Gastroesophageal sphincter (tissue), 4 donors: ENCODE results near the gene RIPOR3. TPM values are rescaled to one million over a fixed set of nuclear protein-coding genes. Genes with fewer than 3 reads are reported as not detected.

Source experiments
- ATAC-seq: fragments of 150-250 bp; one replicate; pipeline ENCODE4 v1.9.1; 2016; ENCODE audit warnings: mild to moderate bottlenecking, moderate library complexity
- H3K27ac ChIP-seq, 4 donors: fragments of 200-600 bp; sonication (generic) in 3 of 4; 1 replicate in 3 of 4; 2 replicates in 1 of 4; pipeline ENCODE4 v1.5.1; 2016 to 2019
- H3K27me3 ChIP-seq: fragments of 200-600 bp; sonication (generic); one replicate; pipeline ENCODE4 v1.5.1; 2019
- H3K36me3 ChIP-seq, 2 donors: fragments of 200-600 bp; sonication (generic); one replicate each; pipeline ENCODE4 v1.5.1; 2019; ENCODE audit warnings: control low read depth in 1 of 2
- H3K4me1 ChIP-seq, 3 donors: fragments of 200-600 bp; sonication (generic); 1 replicate in 2 of 3; 2 replicates in 1 of 3; pipeline ENCODE4 v1.5.1; 2016 to 2019; ENCODE audit warnings: control low read depth in 2 of 3
- H3K4me3 ChIP-seq, 2 donors: fragments of 200-600 bp; sonication (generic); one replicate each; pipeline ENCODE4 v1.5.1; 2019; ENCODE audit warnings: mild to moderate bottlenecking in 1 of 2, moderate library complexity in 1 of 2
- H3K9me3 ChIP-seq, 3 donors: fragments of 200-600 bp; sonication (generic); one replicate each; pipeline ENCODE4 v1.5.1; 2017 to 2019; ENCODE audit warnings: control low read depth in 2 of 3
- CTCF ChIP-seq, 4 experiments: fragments of 200-600 bp in 2 of 4; fragments of 450-650 bp in 2 of 4; sonication (generic) in 1 of 4; IDR thresholded peaks; one replicate each; pipeline ENCODE4 v1.5.1; 2017 to 2019; ENCODE audit warnings: antibody characterized with exemption in 4 of 4, mild to moderate bottlenecking in 2 of 4, moderate library complexity in 2 of 4
- EP300 ChIP-seq: sonication (generic); formaldehyde crosslinking; IDR thresholded peaks from one replicate; pipeline ENCODE4 v1.6.1; 2017; ENCODE audit warnings: antibody characterized with exemption, mild to moderate bottlenecking
- POLR2A ChIP-seq, 2 donors: fragments of 450-650 bp; IDR thresholded peaks; one replicate each; pipeline ENCODE4 v1.6.1; 2017; ENCODE audit warnings: antibody characterized with exemption in 2 of 2, mild to moderate bottlenecking in 2 of 2, moderate library complexity in 1 of 2
- POLR2AphosphoS5 ChIP-seq: sonication (generic); formaldehyde crosslinking; IDR thresholded peaks from one replicate; pipeline ENCODE4 v1.6.1; 2017; ENCODE audit warnings: antibody characterized with exemption
- WGBS, 2 donors: methylation state at CpG; one replicate each; pipeline ENCODE4 v1.1.5; 2018; ENCODE audit warnings: low coverage in 1 of 2; 5-methylcytosine and 5-hydroxymethylcytosine counted together
- total RNA-seq, 4 donors: library from RNA; depleted of rRNA; stranded (reverse); fragments of >200 nt; gene quantifications; one replicate each; pipeline ENCODE4 v1.1.0, GENCODE V29; 2016

RIPOR3 gene
- total RNA-seq, 4 donors from 2014 or later, result 8.2 to 24.1 (median 12.9) TPM

GRCh38 chr20:50723672-50724071 lies 32.3 kb upstream of the RIPOR3 start:
- H3K4me1 ChIP-seq, result peaks cover 0 to 37% (median 0%) of the 10 kb centered on the region in 3 donors
- ATAC-seq, result no peak
- H3K27ac ChIP-seq, result peak overlapping the region in 2 of 4 donors; percentile 67 to 73
- H3K27me3 ChIP-seq, result no peaks in the 10 kb centered on the region
- no peaks in the 10 kb centered on the region for H3K9me3 ChIP-seq
- H3K4me3 ChIP-seq, result no peak overlapping the region
- H3K36me3 ChIP-seq, result no peaks in the 10 kb centered on the region
- 81 to 100% methylated on average over 4 to 6 of the region's 9 CpGs for WGBS, 2 donors
- no peak for TF ChIP-seq EP300
- TF ChIP-seq POLR2A (IDR thresholded peaks at IDR 0.05), result no peak
- TF ChIP-seq CTCF (IDR thresholded peaks at IDR 0.05), result no peak
- no peak for TF ChIP-seq POLR2AphosphoS5

DNA sequence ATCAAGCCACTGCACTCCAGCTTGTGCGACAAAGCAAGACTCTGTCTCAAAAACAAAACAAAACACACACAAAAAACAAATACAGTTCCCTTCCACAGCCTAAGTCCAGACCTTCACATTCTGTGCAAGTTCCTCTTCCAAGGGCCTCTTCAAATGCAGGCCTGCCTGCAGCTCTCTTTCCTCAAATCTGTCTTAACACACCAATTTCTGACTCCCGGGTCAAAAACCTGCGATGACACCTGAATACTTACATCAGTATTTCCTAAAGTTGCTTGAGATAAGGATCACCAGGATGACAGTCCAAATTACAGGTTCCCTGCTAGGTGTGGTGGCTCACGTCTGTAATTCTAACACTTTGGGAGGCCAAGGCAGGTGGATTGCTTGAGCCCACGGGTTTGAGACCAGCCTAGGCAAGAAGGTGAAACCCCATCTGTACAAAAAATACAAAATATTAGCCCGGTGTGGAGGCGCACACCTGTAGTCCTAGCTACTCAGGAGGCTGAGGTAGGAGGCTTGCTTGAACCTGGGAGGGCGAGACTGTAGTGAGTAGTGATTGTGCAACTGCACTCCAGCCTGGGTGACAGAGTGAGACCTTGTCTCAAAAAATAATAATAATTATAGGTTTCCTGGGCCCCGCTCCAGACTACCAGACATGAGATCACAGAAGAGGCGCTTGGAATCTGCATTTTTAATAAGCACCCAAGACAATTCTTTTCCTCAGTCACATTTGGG lies 31.2 kb upstream of the RIPOR3 start:
- ATAC-seq, result no peak
- Histone ChIP-seq H3K9me3 (no peaks in the 10 kb centered on the region), H3K36me3 (no peaks in the 10 kb centered on the region), H3K4me1 (peaks cover 0 to 37% (median 0%) of the 10 kb centered on the region in 3 donors), H3K4me3 (no peak overlapping the region), H3K27ac (peak overlapping the region in 2 of 4 donors; percentile 65 to 66), H3K27me3 (no peaks in the 10 kb centered on the region)
- WGBS, 2 donors, result 93 to 96% methylated on average over 6 to 7 of the region's 10 CpGs
- TF ChIP-seq POLR2AphosphoS5 (no peak), POLR2A (IDR thresholded peaks at IDR 0.05) (no peak), CTCF (IDR thresholded peaks at IDR 0.05) (no peak), EP300 (no peak)

DNA sequence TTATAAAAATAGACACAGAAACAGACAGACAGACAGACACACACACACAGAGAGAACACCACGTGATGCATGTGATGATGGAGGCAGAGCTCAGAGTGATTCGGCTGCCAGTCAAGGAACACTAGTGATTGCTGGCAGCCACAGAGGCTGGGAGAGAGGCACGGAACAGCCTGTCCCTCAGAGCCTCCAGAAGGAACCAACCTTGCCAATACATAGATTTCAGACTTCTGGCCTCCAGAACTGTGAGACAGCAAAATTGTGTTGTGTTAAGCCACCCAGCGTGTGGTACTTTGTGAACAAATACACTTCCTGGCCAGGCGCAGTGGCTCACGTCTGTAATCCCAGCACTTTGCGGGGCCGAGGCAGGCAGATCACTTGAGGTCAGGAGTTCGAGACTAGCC lies 30.5 kb upstream of the RIPOR3 start:
- H3K27ac ChIP-seq, result peak overlapping the region in 2 of 4 donors; percentile 65 to 66
- H3K9me3 ChIP-seq, result no peaks in the 10 kb centered on the region
- no peaks in the 10 kb centered on the region for H3K27me3 ChIP-seq
- no peak overlapping the region for H3K4me3 ChIP-seq
- ATAC-seq, result peak; percentile 79
- 76% methylated on average over 6 of the region's 9 CpGs; no CpG with 5 or more reads in 1 of the 2 donors for WGBS, 2 donors
- TF ChIP-seq POLR2AphosphoS5 (peak; percentile 69), POLR2A (IDR thresholded peaks at IDR 0.05) (no peak), EP300 (no peak), CTCF (IDR thresholded peaks at IDR 0.05) (no peak)
- H3K4me1 ChIP-seq, result peaks cover 0 to 37% (median 0%) of the 10 kb centered on the region in 3 donors
- no peaks in the 10 kb centered on the region for H3K36me3 ChIP-seq

- Histone ChIP-seq H3K4me3 (no peak overlapping the region), H3K27me3 (no peaks in the 10 kb centered on the region), H3K9me3 (no peaks in the 10 kb centered on the region), H3K4me1 (peaks cover 0 to 32% (median 0%) of the 10 kb centered on the region in 3 donors), H3K27ac (no peak overlapping the region), H3K36me3 (no peaks in the 10 kb centered on the region)
- TF ChIP-seq EP300 (no peak), POLR2A (IDR thresholded peaks at IDR 0.05) (no peak), CTCF (IDR thresholded peaks at IDR 0.05) (no peak), POLR2AphosphoS5 (no peak)
- ATAC-seq, result no peak
Observed at GRCh38 chr20:50720582-50720981, 29.2 kb upstream of the RIPOR3 start.

DNA sequence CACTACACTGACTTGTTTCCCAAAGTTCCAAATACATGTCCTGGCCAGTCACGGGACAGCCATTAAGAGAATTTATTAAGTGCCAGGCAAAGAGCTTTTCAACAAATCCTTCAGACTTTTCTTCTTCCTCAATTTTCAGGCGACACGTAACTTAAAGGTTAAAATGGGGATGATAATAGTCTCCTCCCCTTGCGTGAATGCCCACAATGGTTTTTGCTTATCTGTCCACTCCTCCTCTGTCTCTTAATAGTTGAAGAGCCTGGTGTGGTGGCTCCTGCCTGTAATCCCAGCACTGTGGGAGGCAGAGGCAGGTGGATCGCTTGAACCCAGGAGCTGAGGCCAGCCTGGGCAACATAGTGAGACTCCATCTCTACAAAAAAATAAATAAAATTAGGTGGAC lies 28.7 kb upstream of the RIPOR3 start:
- Histone ChIP-seq H3K27me3 (no peaks in the 10 kb centered on the region), H3K36me3 (no peaks in the 10 kb centered on the region), H3K27ac (no peak overlapping the region), H3K9me3 (no peaks in the 10 kb centered on the region), H3K4me3 (no peak overlapping the region), H3K4me1 (peaks cover 0 to 27% (median 0%) of the 10 kb centered on the region in 3 donors)
- ATAC-seq, result no peak
- TF ChIP-seq POLR2A (IDR thresholded peaks at IDR 0.05), result no peak
- no peak for TF ChIP-seq EP300
- TF ChIP-seq POLR2AphosphoS5, result no peak
- TF ChIP-seq CTCF (IDR thresholded peaks at IDR 0.05), result no peak
- WGBS, 2 donors, result 68 to 78% methylated on average over 3 to 5 of the region's 5 CpGs
